SU-DHL-6 (cell line): ENCODE results near the gene BCAN.

ENCODE experiments used
- H2AFZ ChIP-seq: fragments of 200-600 bp; sonication (generic); 2 replicates; pipeline ENCODE4 v1.6.1; 2014; ENCODE audit warnings: low read depth, mild to moderate bottlenecking, moderate library complexity, mixed read lengths, antibody characterized with exemption, low read length; ENCODE audit not compliant: severe bottlenecking
- H3F3A ChIP-seq: fragments of 200-600 bp; shearing (Covaris generic); 2 replicates; pipeline ENCODE4 v1.6.0; 2016; ENCODE audit warnings: antibody characterized with exemption, mild to moderate bottlenecking; ENCODE audit not compliant: insufficient read depth
- H3K27ac ChIP-seq: fragments of 200-600 bp; sonication (generic); 2 replicates; pipeline ENCODE4 v1.5.1; 2016; ENCODE audit warnings: low read depth, mild to moderate bottlenecking, low read length, moderate library complexity, mixed read lengths
- H3K27me3 ChIP-seq: fragments of 200-600 bp; sonication (generic), shearing (Covaris generic); 2 replicates; pipeline ENCODE4 v1.6.0; 2014; ENCODE audit warnings: mild to moderate bottlenecking, low read length
- H3K36me3 ChIP-seq: fragments of 200-600 bp; sonication (generic); 2 replicates; pipeline ENCODE4 v1.6.1; 2014; ENCODE audit warnings: mild to moderate bottlenecking, low read length, mixed read lengths
- H3K4me2 ChIP-seq: fragments of 300-600, 200-600 bp; shearing (Covaris generic), sonication (generic); 2 replicates; pipeline ENCODE4 v1.6.0; 2014; ENCODE audit warnings: low read length, low read depth, mild to moderate bottlenecking; ENCODE audit not compliant: poor library complexity, severe bottlenecking
- H3K4me3 ChIP-seq: fragments of 200-600 bp; sonication (generic); 2 replicates; pipeline ENCODE4 v1.5.1; 2014; ENCODE audit warnings: antibody characterized with exemption, low read length, mild to moderate bottlenecking, mixed read lengths; ENCODE audit not compliant: insufficient read depth, poor library complexity, severe bottlenecking
- H3K79me2 ChIP-seq: fragments of 200-600 bp; sonication (generic); 2 replicates; pipeline ENCODE4 v1.6.1; 2014; ENCODE audit warnings: mild to moderate bottlenecking, low read length, moderate library complexity; ENCODE audit not compliant: insufficient read depth
- H3K9ac ChIP-seq: fragments of 200-600 bp; sonication (generic); 2 replicates; pipeline ENCODE4 v1.7.0; 2014; ENCODE audit warnings: mild to moderate bottlenecking, low read length
- H3K9me2 ChIP-seq: fragments of 200-600 bp; sonication (generic); replicated peaks from 2 replicates; pipeline ENCODE4 v1.6.1; 2014; ENCODE audit warnings: low read length; ENCODE audit not compliant: insufficient read depth
- H3K9me3 ChIP-seq: fragments of 200-600 bp; sonication (generic); 2 replicates; pipeline ENCODE4 v1.6.1; 2014; ENCODE audit warnings: low read length, mixed read lengths; ENCODE audit not compliant: insufficient read depth
- H4K20me1 ChIP-seq: fragments of 200-600 bp; sonication (generic); 2 replicates; pipeline ENCODE4 v1.6.1; 2014; ENCODE audit warnings: low read depth, mild to moderate bottlenecking, antibody characterized with exemption, low read length, moderate library complexity, mixed read lengths
- EZH2phosphoT487 ChIP-seq: fragments of 200-600 bp; sonication (generic), shearing (Covaris generic); conservative IDR thresholded peaks from 2 replicates; pipeline ENCODE4 v1.6.1; 2018; ENCODE audit warnings: mild to moderate bottlenecking, antibody characterized with exemption, low read length, moderate library complexity, mixed read lengths
- TF ChIP-seq, protein P1 (sequence below): fragments of 200-600 bp; sonication (generic); IDR thresholded peaks from one replicate; pipeline ENCODE4 v1.5.1; 2017; ENCODE audit warnings: antibody characterized with exemption, mild to moderate bottlenecking, low read length, moderate library complexity; ENCODE audit not compliant: insufficient read depth, poor library complexity, severe bottlenecking

Gene BCAN

DNA sequence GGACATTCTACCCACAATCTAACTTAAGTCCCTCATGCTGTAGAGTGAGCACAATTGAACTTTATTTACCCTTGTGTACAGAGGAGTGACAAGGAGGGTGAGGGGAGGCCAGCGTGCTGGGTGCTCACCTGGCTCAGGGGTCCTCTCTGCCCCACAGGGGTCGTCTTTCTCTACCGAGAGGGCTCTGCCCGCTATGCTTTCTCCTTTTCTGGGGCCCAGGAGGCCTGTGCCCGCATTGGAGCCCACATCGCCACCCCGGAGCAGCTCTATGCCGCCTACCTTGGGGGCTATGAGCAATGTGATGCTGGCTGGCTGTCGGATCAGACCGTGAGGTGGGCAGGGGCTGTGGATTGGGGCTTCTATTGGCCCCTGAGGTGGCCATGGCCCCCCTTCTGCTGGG is 5.4 kb downstream of the BCAN start:
- Histone ChIP-seq H3K9me3 (no peaks in the 10 kb centered on the region), H3K27ac (no peak overlapping the region), H3K9me2 (no peaks in the 10 kb centered on the region), H3K36me3 (no peaks in the 10 kb centered on the region), H3K4me3 (no peak overlapping the region), H3K27me3 (no peaks in the 10 kb centered on the region), H3K4me2 (no peak overlapping the region), H3K79me2 (no peaks in the 10 kb centered on the region), H4K20me1 (no peaks in the 10 kb centered on the region), H3K9ac (no peak overlapping the region), H2AFZ (no peak overlapping the region), H3F3A (no peaks in the 10 kb centered on the region)
- TF ChIP-seq, protein P1, sequence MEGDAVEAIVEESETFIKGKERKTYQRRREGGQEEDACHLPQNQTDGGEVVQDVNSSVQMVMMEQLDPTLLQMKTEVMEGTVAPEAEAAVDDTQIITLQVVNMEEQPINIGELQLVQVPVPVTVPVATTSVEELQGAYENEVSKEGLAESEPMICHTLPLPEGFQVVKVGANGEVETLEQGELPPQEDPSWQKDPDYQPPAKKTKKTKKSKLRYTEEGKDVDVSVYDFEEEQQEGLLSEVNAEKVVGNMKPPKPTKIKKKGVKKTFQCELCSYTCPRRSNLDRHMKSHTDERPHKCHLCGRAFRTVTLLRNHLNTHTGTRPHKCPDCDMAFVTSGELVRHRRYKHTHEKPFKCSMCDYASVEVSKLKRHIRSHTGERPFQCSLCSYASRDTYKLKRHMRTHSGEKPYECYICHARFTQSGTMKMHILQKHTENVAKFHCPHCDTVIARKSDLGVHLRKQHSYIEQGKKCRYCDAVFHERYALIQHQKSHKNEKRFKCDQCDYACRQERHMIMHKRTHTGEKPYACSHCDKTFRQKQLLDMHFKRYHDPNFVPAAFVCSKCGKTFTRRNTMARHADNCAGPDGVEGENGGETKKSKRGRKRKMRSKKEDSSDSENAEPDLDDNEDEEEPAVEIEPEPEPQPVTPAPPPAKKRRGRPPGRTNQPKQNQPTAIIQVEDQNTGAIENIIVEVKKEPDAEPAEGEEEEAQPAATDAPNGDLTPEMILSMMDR, result no peak
- no peak for TF ChIP-seq EZH2phosphoT487

DNA sequence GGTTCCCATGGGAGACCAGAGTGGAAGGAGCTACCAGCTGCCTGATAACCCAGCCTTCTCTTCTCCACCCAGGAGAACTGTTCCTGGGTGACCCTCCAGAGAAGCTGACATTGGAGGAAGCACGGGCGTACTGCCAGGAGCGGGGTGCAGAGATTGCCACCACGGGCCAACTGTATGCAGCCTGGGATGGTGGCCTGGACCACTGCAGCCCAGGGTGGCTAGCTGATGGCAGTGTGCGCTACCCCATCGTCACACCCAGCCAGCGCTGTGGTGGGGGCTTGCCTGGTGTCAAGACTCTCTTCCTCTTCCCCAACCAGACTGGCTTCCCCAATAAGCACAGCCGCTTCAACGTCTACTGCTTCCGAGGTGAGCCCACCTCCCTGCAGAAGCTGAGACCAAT is 6.6 kb downstream of the BCAN start:
- H4K20me1 ChIP-seq, result no peaks in the 10 kb centered on the region
- no peak overlapping the region for H2AFZ ChIP-seq
- H3K9ac ChIP-seq, result no peak overlapping the region
- no peaks in the 10 kb centered on the region for H3K9me2 ChIP-seq
- H3K27me3 ChIP-seq, result no peaks in the 10 kb centered on the region
- no peak overlapping the region for H3K4me3 ChIP-seq
- TF ChIP-seq, protein P1, result no peak
- TF ChIP-seq EZH2phosphoT487, result no peak
- H3K79me2 ChIP-seq, result no peaks in the 10 kb centered on the region
- no peak overlapping the region for H3K27ac ChIP-seq
- H3F3A ChIP-seq, result no peaks in the 10 kb centered on the region
- H3K9me3 ChIP-seq, result no peaks in the 10 kb centered on the region
- no peak overlapping the region for H3K4me2 ChIP-seq
- H3K36me3 ChIP-seq, result no peaks in the 10 kb centered on the region

DNA sequence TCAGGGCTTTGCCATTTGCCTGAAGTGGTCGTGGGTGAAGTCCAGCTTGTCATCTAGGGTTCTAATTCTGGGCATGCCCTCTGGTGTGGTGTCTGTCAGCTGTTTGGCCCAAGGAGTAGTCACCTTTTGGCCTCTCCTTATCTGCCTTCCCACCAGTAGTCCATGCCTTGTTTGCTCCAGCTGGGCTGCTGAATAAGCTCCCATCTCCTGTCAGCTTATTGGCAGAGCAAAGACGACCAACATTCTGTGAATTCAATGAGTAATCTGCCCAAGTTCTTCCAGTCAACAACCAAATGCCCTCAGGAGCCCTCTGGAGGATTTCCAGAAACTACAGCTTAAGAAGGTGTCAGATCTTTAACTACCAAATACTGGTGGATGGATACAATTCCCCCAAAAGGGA is 7.0 kb downstream of the BCAN start:
- H2AFZ ChIP-seq, result no peak overlapping the region

More for the DNA sequence above, 7.0 kb downstream of the BCAN start:
- no peaks in the 10 kb centered on the region for H3F3A ChIP-seq
- H3K27me3 ChIP-seq, result no peaks in the 10 kb centered on the region
- H4K20me1 ChIP-seq, result no peaks in the 10 kb centered on the region
- no peaks in the 10 kb centered on the region for H3K79me2 ChIP-seq
- no peak overlapping the region for H3K9ac ChIP-seq
- no peaks in the 10 kb centered on the region for H3K9me2 ChIP-seq
- H3K27ac ChIP-seq, result no peak overlapping the region
- no peak overlapping the region for H3K4me2 ChIP-seq
- no peak overlapping the region for H3K4me3 ChIP-seq
- no peaks in the 10 kb centered on the region for H3K9me3 ChIP-seq
- TF ChIP-seq, protein P1, result no peak
- no peak for TF ChIP-seq EZH2phosphoT487
- no peaks in the 10 kb centered on the region for H3K36me3 ChIP-seq
